ENCODE measurements around the gene B3GAT1.

Gene B3GAT1

DNA sequence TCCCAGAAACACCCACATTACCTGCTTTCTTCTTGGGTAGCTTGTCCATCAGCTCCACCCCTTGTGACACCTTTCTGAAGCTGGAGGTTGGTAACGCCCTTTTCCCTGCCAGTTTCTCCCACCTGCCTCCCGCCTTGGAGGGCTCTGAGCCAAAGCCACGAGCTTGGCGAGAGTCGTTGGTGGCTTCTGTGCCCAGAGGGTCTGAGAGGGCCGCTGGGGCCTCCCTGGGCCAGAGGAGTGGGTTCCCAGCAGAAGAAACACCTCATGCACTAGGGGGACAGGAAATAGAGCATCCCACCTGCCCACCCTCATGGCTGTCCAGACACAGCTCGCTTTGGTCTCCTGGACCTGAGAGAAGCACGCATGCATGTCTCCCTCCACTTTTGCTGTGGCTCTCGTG, 37.9 kb downstream of the B3GAT1 start:
- no peaks in the 10 kb centered on the region for H3K27me3 ChIP-seq (ENCODE audit: control insufficient read depth in 1 of 2, insufficient read depth in 2 of 2, low read length in 2 of 2)
- H3K4me1 ChIP-seq (ENCODE audit: control insufficient read depth in 1 of 2, insufficient read depth in 2 of 2, low read length in 2 of 2), result no peaks in the 10 kb centered on the region
- H3K4me3 ChIP-seq (ENCODE audit: low read depth in 1 of 2, low read length in 2 of 2), result no peak overlapping the region
- H3K9ac ChIP-seq (ENCODE audit: low read depth in 1 of 2, low read length in 2 of 2), result no peak overlapping the region
- H3K36me3 ChIP-seq (ENCODE audit: control insufficient read depth in 1 of 2, insufficient read depth in 2 of 2, low read length in 2 of 2), result no peaks in the 10 kb centered on the region
- no peak overlapping the region for H3K27ac ChIP-seq (ENCODE audit: low read depth, low read length)
- no peaks in the 10 kb centered on the region for H3K9me3 ChIP-seq (ENCODE audit: control insufficient read depth in 1 of 2, low read length in 2 of 2)

DNA sequence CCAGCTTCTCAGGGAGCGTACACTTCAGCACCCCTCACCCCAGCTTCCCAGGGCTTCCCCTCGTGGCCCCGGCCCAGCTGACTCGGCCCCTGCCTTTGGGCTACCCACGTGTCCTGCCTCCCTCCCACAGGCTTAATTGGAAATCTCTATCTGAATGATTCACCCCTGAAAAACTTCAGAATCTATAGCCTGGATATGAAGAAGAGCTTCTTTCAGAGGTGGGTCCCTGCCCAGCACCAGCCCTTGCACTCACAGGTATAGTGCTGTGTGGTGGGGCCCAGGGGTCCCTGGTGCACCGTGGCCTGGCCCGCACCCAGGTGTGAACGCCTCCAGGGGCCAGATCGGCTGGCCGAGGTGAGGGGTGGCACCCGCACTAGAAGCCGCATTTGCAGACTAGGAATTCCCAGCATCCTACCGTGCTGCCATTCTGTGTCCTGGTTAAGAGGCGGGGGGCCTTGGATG, 38.4 kb downstream of the B3GAT1 start:
- Histone ChIP-seq H3K36me3 (ENCODE audit: control insufficient read depth in 1 of 2, insufficient read depth in 2 of 2, low read length in 2 of 2) (no peaks in the 10 kb centered on the region), H3K9ac (ENCODE audit: low read depth in 1 of 2, low read length in 2 of 2) (no peak overlapping the region), H3K27me3 (ENCODE audit: control insufficient read depth in 1 of 2, insufficient read depth in 2 of 2, low read length in 2 of 2) (no peaks in the 10 kb centered on the region), H3K27ac (ENCODE audit: low read depth, low read length) (no peak overlapping the region), H3K4me3 (ENCODE audit: low read depth in 1 of 2, low read length in 2 of 2) (no peak overlapping the region), H3K4me1 (ENCODE audit: control insufficient read depth in 1 of 2, insufficient read depth in 2 of 2, low read length in 2 of 2) (no peaks in the 10 kb centered on the region), H3K9me3 (ENCODE audit: control insufficient read depth in 1 of 2, low read length in 2 of 2) (no peaks in the 10 kb centered on the region)

DNA sequence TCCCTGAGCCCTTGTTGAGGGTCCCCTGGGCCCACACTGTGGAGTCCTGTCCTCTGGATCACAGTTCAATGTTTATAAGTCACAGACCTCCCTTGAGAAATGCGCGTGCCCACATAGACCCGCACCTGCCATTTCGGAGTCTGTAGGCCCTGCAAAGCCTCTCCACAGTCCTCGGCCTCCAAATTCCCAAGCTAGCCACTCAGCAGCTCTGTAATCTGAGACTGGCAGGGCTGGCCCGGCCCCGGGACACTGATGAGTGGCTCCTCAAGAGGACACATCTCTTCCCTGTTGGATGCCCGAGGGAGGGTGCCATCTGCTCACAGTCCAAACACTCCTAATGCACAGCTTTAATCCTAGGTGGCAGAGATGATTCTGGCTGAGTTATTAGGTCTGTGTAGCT, 39.1 kb downstream of the B3GAT1 start:
- H3K27ac ChIP-seq (ENCODE audit: low read depth, low read length), result no peak overlapping the region
- no peaks in the 10 kb centered on the region for H3K36me3 ChIP-seq (ENCODE audit: control insufficient read depth in 1 of 2, insufficient read depth in 2 of 2, low read length in 2 of 2)
- no peak overlapping the region for H3K9ac ChIP-seq (ENCODE audit: low read depth in 1 of 2, low read length in 2 of 2)
- no peaks in the 10 kb centered on the region for H3K27me3 ChIP-seq (ENCODE audit: control insufficient read depth in 1 of 2, insufficient read depth in 2 of 2, low read length in 2 of 2)
- no peak overlapping the region for H3K4me3 ChIP-seq (ENCODE audit: low read depth in 1 of 2, low read length in 2 of 2)
- H3K4me1 ChIP-seq (ENCODE audit: control insufficient read depth in 1 of 2, insufficient read depth in 2 of 2, low read length in 2 of 2), result no peaks in the 10 kb centered on the region
- no peaks in the 10 kb centered on the region for H3K9me3 ChIP-seq (ENCODE audit: control insufficient read depth in 1 of 2, low read length in 2 of 2)

DNA sequence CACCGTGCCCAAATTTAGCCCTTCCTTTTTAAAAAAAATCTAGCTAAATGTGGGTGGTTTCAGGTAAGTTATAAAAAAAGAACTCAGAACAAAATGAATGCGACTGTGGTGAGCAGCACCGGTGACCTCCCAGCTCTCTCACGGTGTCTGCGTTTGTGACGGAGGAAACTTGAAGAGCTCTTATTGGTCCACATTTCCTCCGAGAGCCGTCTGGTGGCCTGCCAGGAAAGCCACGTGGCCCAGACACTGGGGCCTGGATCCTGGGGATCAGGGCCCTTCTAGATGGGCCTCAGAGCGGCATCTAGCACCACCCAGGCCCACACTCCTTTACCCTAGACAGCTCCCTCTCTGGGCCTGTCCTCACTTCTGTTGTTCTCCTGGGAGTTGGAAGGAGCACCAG, 39.5 kb downstream of the B3GAT1 start:
- no peak overlapping the region for H3K27ac ChIP-seq (ENCODE audit: low read depth, low read length)

DNA sequence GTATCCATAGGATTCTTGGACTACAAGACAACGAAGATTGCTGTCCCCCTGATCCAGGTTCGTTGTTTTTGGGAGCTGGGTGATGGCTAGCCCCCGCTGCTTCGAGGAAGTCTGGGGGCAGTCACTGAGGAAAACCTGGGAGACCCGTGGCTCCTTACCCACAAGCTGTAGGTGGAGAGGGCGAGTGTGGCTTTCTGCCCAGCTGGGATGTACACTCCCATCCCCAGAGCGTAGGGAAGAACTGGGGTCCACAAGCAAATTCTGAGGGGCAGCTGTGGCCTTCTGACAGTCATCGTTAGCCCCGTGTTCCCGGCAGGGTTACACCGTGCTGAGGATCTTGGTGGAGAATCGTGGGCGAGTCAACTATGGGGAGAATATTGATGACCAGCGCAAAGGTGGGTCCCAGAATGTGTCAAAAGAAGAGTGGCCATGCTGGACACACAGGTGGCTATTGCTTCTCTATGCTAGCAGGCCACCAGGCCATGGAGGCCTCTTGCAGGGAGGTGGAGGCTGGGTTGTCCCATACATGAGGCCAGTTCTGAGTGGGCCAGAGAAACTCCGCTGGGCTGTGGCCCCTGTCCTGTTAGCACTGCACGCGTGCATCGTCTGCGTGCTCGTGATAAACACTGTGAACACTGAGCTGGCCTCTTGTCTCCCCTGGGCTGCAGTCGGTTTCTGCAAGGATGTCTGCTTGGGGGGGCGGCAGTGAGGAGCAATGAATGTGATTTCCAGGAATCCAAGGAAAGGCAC, 40.4 kb downstream of the B3GAT1 start:
- no peaks in the 10 kb centered on the region for H3K4me1 ChIP-seq (ENCODE audit: control insufficient read depth in 1 of 2, insufficient read depth in 2 of 2, low read length in 2 of 2)
- H3K27ac ChIP-seq (ENCODE audit: low read depth, low read length), result no peak overlapping the region
- H3K9me3 ChIP-seq (ENCODE audit: control insufficient read depth in 1 of 2, low read length in 2 of 2), result no peaks in the 10 kb centered on the region
- no peaks in the 10 kb centered on the region for H3K27me3 ChIP-seq (ENCODE audit: control insufficient read depth in 1 of 2, insufficient read depth in 2 of 2, low read length in 2 of 2)
- no peak overlapping the region for H3K9ac ChIP-seq (ENCODE audit: low read depth in 1 of 2, low read length in 2 of 2)
- no peaks in the 10 kb centered on the region for H3K36me3 ChIP-seq (ENCODE audit: control insufficient read depth in 1 of 2, insufficient read depth in 2 of 2, low read length in 2 of 2)
- H3K4me3 ChIP-seq (ENCODE audit: low read depth in 1 of 2, low read length in 2 of 2), result no peak overlapping the region

More for the DNA sequence above, 39.5 kb downstream of the B3GAT1 start:
- H3K36me3 ChIP-seq (ENCODE audit: control insufficient read depth in 1 of 2, insufficient read depth in 2 of 2, low read length in 2 of 2), result no peaks in the 10 kb centered on the region
- H3K4me1 ChIP-seq (ENCODE audit: control insufficient read depth in 1 of 2, insufficient read depth in 2 of 2, low read length in 2 of 2), result no peaks in the 10 kb centered on the region
- H3K27me3 ChIP-seq (ENCODE audit: control insufficient read depth in 1 of 2, insufficient read depth in 2 of 2, low read length in 2 of 2), result no peaks in the 10 kb centered on the region
- H3K4me3 ChIP-seq (ENCODE audit: low read depth in 1 of 2, low read length in 2 of 2), result no peak overlapping the region
- H3K9ac ChIP-seq (ENCODE audit: low read depth in 1 of 2, low read length in 2 of 2), result no peak overlapping the region
- no peaks in the 10 kb centered on the region for H3K9me3 ChIP-seq (ENCODE audit: control insufficient read depth in 1 of 2, low read length in 2 of 2)

DNA sequence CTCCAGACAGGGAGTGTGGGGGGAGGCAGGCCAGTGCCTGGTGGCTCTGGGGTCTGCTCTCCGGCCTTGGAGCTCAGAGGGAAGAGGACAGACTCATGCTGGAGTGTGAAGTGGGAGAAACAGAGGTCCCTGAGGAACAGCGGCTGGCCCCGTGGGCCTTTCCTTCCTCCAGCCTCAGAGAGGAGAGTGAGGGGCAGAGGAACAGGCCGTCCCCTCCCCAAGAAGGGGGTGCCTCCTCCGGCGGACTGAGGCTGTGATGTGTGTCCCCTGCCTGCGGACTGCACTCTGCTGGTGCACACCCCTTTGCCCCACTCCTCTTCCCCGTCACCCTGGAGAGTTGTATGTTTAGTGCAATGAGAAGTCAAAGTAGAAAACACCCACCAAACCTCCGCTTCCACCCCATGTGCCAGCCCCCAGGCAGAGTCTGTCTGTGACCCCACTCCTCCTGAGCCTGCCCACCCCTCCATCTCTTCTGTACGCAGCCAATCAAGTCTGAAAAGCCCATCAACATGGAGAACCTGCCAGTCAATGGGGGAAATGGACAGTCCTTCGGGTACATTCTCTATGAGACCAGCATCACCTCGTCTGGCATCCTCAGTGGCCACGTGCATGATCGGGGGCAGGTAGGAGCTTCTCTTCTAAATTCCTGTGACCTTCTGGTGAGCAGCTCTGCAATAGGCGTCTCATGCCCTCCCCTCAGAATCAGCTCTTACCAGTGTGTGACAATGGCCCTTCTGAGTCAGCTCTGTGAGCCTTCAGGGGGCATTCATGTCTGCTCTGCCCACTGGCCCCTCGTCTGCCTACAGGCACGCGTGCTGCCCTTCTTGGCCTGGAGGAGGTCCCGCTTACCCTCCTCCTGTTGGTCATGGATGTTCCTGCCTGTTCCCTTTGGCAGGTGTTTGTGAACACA, 41.3 kb downstream of the B3GAT1 start:
- no peaks in the 10 kb centered on the region for H3K9me3 ChIP-seq (ENCODE audit: control insufficient read depth in 1 of 2, low read length in 2 of 2)
- H3K27ac ChIP-seq (ENCODE audit: low read depth, low read length), result no peak overlapping the region
- H3K4me1 ChIP-seq (ENCODE audit: control insufficient read depth in 1 of 2, insufficient read depth in 2 of 2, low read length in 2 of 2), result no peaks in the 10 kb centered on the region
- no peak overlapping the region for H3K9ac ChIP-seq (ENCODE audit: low read depth in 1 of 2, low read length in 2 of 2)
- no peak overlapping the region for H3K4me3 ChIP-seq (ENCODE audit: low read depth in 1 of 2, low read length in 2 of 2)
- no peaks in the 10 kb centered on the region for H3K27me3 ChIP-seq (ENCODE audit: control insufficient read depth in 1 of 2, insufficient read depth in 2 of 2, low read length in 2 of 2)
- no peaks in the 10 kb centered on the region for H3K36me3 ChIP-seq (ENCODE audit: control insufficient read depth in 1 of 2, insufficient read depth in 2 of 2, low read length in 2 of 2)

DNA sequence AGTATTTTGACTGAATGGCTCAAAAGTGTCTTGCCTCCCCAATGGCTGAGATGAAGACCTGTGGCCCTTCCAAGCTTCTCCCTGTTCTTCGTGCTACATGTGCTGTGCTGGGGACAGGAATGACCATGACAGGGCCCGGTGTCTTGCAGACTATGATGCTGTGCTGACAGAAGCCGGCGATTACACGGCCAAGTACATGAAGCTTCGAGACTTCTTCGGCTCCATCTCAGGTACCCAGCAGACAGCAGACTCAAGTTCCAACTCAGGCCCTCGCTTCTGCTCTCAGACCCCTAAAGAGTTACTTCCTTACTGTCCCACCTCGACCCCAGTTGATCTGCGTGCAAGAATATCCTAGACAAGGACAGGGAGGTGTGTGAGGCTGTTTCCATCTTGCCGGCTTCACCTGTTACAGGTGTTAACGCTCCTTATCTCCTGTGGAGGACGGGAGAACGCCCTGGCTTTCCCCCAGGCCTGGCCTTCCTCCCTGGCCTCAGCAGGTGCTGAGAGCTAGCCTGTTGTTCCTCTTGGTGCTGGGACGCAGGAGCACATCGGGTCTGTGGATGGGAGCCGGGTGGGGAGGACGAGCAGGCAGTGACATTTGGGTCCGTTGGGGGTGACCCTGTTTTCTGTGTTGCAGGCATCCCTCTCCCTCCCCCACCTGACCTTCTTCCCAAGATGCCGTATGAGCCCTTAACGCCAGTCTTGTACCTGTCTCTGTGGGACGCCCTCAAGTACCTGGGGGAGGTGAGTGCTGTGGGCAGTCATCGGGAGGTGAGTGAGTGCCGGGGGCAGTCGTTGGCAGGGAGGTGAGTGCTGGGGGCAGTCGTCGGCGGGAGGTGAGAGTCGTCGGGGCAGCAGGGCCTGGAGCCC, 42.2 kb downstream of the B3GAT1 start:
- Histone ChIP-seq H3K27me3 (ENCODE audit: control insufficient read depth in 1 of 2, insufficient read depth in 2 of 2, low read length in 2 of 2) (no peaks in the 10 kb centered on the region), H3K27ac (ENCODE audit: low read depth, low read length) (no peak overlapping the region), H3K9ac (ENCODE audit: low read depth in 1 of 2, low read length in 2 of 2) (no peak overlapping the region), H3K9me3 (ENCODE audit: control insufficient read depth in 1 of 2, low read length in 2 of 2) (no peaks in the 10 kb centered on the region), H3K36me3 (ENCODE audit: control insufficient read depth in 1 of 2, insufficient read depth in 2 of 2, low read length in 2 of 2) (no peaks in the 10 kb centered on the region), H3K4me1 (ENCODE audit: control insufficient read depth in 1 of 2, insufficient read depth in 2 of 2, low read length in 2 of 2) (no peaks in the 10 kb centered on the region), H3K4me3 (ENCODE audit: low read depth in 1 of 2, low read length in 2 of 2) (no peak overlapping the region)

DNA sequence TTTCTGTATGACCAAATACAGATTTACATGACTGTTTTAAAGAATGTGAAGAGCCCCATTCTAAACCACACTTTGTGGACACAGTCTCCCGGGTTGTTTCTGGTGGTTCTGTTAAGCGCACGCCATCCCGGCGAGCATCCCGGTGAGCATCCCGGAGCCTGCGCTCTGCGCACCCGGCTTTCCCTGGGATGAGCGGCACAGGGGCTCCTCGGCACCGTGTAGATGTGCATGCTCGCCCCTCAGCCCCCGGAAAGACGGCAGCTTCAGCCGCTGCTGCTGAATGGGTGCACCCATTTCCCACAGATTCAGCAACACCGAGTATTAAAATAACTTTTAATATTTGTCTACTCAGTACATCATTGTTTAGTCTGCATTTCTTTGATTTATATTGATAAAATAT, 44.3 kb downstream of the B3GAT1 start:
- Histone ChIP-seq H3K27me3 (ENCODE audit: control insufficient read depth in 1 of 2, insufficient read depth in 2 of 2, low read length in 2 of 2) (no peaks in the 10 kb centered on the region), H3K36me3 (ENCODE audit: control insufficient read depth in 1 of 2, insufficient read depth in 2 of 2, low read length in 2 of 2) (no peaks in the 10 kb centered on the region), H3K4me3 (ENCODE audit: low read depth in 1 of 2, low read length in 2 of 2) (no peak overlapping the region), H3K9me3 (ENCODE audit: control insufficient read depth in 1 of 2, low read length in 2 of 2) (no peaks in the 10 kb centered on the region), H3K27ac (ENCODE audit: low read depth, low read length) (no peak overlapping the region), H3K4me1 (ENCODE audit: control insufficient read depth in 1 of 2, insufficient read depth in 2 of 2, low read length in 2 of 2) (no peaks in the 10 kb centered on the region), H3K9ac (ENCODE audit: low read depth in 1 of 2, low read length in 2 of 2) (no peak overlapping the region)

DNA sequence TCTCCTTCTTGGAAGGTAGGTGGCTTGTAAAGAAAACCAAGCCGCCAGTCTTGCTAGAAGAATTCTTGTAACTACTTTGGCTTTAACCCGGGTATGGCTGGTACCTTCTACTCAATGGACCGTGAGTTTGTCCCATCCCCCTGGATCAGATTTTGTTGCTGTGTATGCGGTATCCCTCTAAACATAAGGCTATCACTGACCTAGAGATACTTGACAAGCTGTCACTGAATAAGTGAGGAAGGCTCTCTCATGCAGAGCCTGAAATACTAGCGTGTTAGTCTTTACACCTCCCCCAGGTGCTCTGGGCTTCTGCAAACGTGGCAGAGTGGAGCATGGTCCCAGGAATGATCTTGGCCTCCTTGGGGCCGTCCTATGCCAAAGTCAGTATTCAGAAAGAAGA, 45.8 kb downstream of the B3GAT1 start:
- H3K27ac ChIP-seq (ENCODE audit: low read depth, low read length), result no peak overlapping the region
- no peaks in the 10 kb centered on the region for H3K27me3 ChIP-seq (ENCODE audit: control insufficient read depth in 1 of 2, insufficient read depth in 2 of 2, low read length in 2 of 2)
- no peaks in the 10 kb centered on the region for H3K9me3 ChIP-seq (ENCODE audit: control insufficient read depth in 1 of 2, low read length in 2 of 2)
- no peaks in the 10 kb centered on the region for H3K36me3 ChIP-seq (ENCODE audit: control insufficient read depth in 1 of 2, insufficient read depth in 2 of 2, low read length in 2 of 2)
- no peaks in the 10 kb centered on the region for H3K4me1 ChIP-seq (ENCODE audit: control insufficient read depth in 1 of 2, insufficient read depth in 2 of 2, low read length in 2 of 2)
- no peak overlapping the region for H3K9ac ChIP-seq (ENCODE audit: low read depth in 1 of 2, low read length in 2 of 2)
- H3K4me3 ChIP-seq (ENCODE audit: low read depth in 1 of 2, low read length in 2 of 2), result no peak overlapping the region

Measured in duodenal mucosa (tissue), 2 donors.